Endodermal cell (in vitro differentiated cells): ENCODE results near the gene WDFY1. TPM values are rescaled to one million over a fixed set of nuclear protein-coding genes. Genes with fewer than 3 reads are reported as not detected.

ENCODE experiments used
- DNase-seq: peaks from one replicate; pipeline ENCODE4 v3.0.0-alpha.2; 2017
- H3K27ac ChIP-seq: 2 replicates; pipeline ENCODE4 v1.5.1; 2013; ENCODE audit warnings: mild to moderate bottlenecking, low read depth, low read length, moderate library complexity
- H3K27me3 ChIP-seq: 2 replicates; pipeline ENCODE4 v1.6.1; 2013; ENCODE audit warnings: mild to moderate bottlenecking, low read length, moderate library complexity; ENCODE audit not compliant: insufficient read depth, control insufficient read depth, poor library complexity, severe bottlenecking
- H3K36me3 ChIP-seq: 2 replicates; pipeline ENCODE4 v1.7.0; 2013; ENCODE audit warnings: mild to moderate bottlenecking, low read length, moderate library complexity; ENCODE audit not compliant: control insufficient read depth, insufficient read depth
- H3K4me1 ChIP-seq: one replicate; pipeline ENCODE4 v1.7.0; 2013; ENCODE audit warnings: low read length; ENCODE audit not compliant: control insufficient read depth, insufficient read depth
- H3K4me3 ChIP-seq: 2 replicates; pipeline ENCODE4 v1.5.1; 2013; ENCODE audit warnings: mild to moderate bottlenecking, low read length, moderate library complexity
- H3K9ac ChIP-seq: 2 replicates; pipeline ENCODE4 v1.6.1; 2013; ENCODE audit warnings: mild to moderate bottlenecking, low read length, moderate library complexity; ENCODE audit not compliant: poor library complexity, severe bottlenecking; ENCODE audit errors: extremely low read depth
- H3K9me3 ChIP-seq: 2 replicates; pipeline ENCODE4 v1.6.1; 2013; ENCODE audit warnings: mild to moderate bottlenecking, low read length, moderate library complexity; ENCODE audit not compliant: control insufficient read depth
- H3K27ac Mint-ChIP-seq: 2 replicates; pipeline ENCODE4 v1.8.0; 2020; ENCODE audit warnings: mixed read lengths
- H3K27me3 Mint-ChIP-seq: 2 replicates; pipeline ENCODE4 v1.8.0; 2021; ENCODE audit warnings: mild to moderate bottlenecking, mixed read lengths; ENCODE audit not compliant: insufficient read depth
- H3K36me3 Mint-ChIP-seq: 2 replicates; pipeline ENCODE4 v1.8.0; 2020; ENCODE audit warnings: low read depth, mixed read lengths
- H3K4me1 Mint-ChIP-seq: 2 replicates; pipeline ENCODE4 v1.8.0; 2020; ENCODE audit warnings: mixed read lengths
- H3K4me3 Mint-ChIP-seq: 2 replicates; pipeline ENCODE4 v1.8.0; 2020; ENCODE audit warnings: mild to moderate bottlenecking, moderate library complexity, mixed read lengths
- H3K9me3 Mint-ChIP-seq: 2 replicates; pipeline ENCODE4 v1.8.0; 2020; ENCODE audit warnings: mild to moderate bottlenecking, mixed read lengths
- CTCF ChIP-seq: fragments of 200-600 bp; sonication (generic); conservative IDR thresholded peaks from 2 replicates; pipeline ENCODE4 v1.5.0; 2021; ENCODE audit warnings: antibody characterized with exemption, mild to moderate bottlenecking
- WGBS, 2 experiments: methylation state at CpG; one replicate each; pipeline versions ENCODE4 v1.1.5 to v1.1.7; 2013; ENCODE audit warnings: missing lambda C conversion rate in 2 of 2, mixed read lengths in 1 of 2; ENCODE audit not compliant: insufficient coverage in 1 of 2, insufficient read length in 1 of 2; 5-methylcytosine and 5-hydroxymethylcytosine counted together
- total RNA-seq, 2 donors: library from RNA; stranded (reverse); fragmentation: NEBNext Ultra II Directional in 1 of 2; extraction: Animal tissue kit (Norgen Biotek cat#: 25700) in 1 of 2; gene quantifications; 2 replicates in 1 of 2; 3 replicates in 1 of 2; pipeline ENCODE4 v1.2.1, GENCODE V29; 2021

The WDFY1 gene
- total RNA-seq, 2 donors from 2014 or later = 61.9 to 69.7 TPM

- no peaks in the 10 kb centered on the region for H3K9me3 ChIP-seq
- H3K4me3 Mint-ChIP-seq = no peak overlapping the region
- no peak for TF ChIP-seq CTCF
- no peaks in the 10 kb centered on the region for H3K27me3 Mint-ChIP-seq
- H3K9me3 Mint-ChIP-seq = no peaks in the 10 kb centered on the region
- WGBS, 2 experiments = 94 to 99% methylated on average over 3 of the region's 3 CpGs
- no peak overlapping the region for H3K27ac ChIP-seq
- peaks cover 26% of the 10 kb centered on the region for H3K36me3 Mint-ChIP-seq
- peaks cover 15% of the 10 kb centered on the region for H3K4me1 Mint-ChIP-seq
- H3K4me3 ChIP-seq = no peak overlapping the region
- no peak overlapping the region for H3K27ac Mint-ChIP-seq
- DNase-seq = peak; percentile 6
- no peaks in the 10 kb centered on the region for H3K27me3 ChIP-seq
- H3K36me3 ChIP-seq = peaks cover 45% of the 10 kb centered on the region
- H3K4me1 ChIP-seq = peaks cover 3% of the 10 kb centered on the region
- H3K9ac ChIP-seq = no peak overlapping the region
These were observed 28.5 kb upstream of the WDFY1 start for GRCh38 chr2:223973606-223974005.

GRCh38 chr2:223972656-223973102 is 27.5 kb upstream of the WDFY1 start:
- TF ChIP-seq CTCF = no peak
- peaks cover 3% of the 10 kb centered on the region for H3K4me1 ChIP-seq
- H3K9ac ChIP-seq = no peak overlapping the region
- Mint-ChIP-seq H3K27ac (no peak overlapping the region), H3K27me3 (no peaks in the 10 kb centered on the region), H3K36me3 (peaks cover 21% of the 10 kb centered on the region), H3K4me3 (no peak overlapping the region), H3K9me3 (no peaks in the 10 kb centered on the region), H3K4me1 (peaks cover 15% of the 10 kb centered on the region)
- peak; percentile 67 for DNase-seq
- no peaks in the 10 kb centered on the region for H3K9me3 ChIP-seq
- H3K27ac ChIP-seq = no peak overlapping the region
- 85 to 89% methylated on average over 3 to 7 of the region's 7 CpGs for WGBS, 2 experiments
- no peak overlapping the region for H3K4me3 ChIP-seq
- H3K36me3 ChIP-seq = peaks cover 42% of the 10 kb centered on the region
- no peaks in the 10 kb centered on the region for H3K27me3 ChIP-seq

- H3K27me3 ChIP-seq = no peaks in the 10 kb centered on the region
These were observed 26.6 kb upstream of the WDFY1 start for GRCh38 chr2:223971731-223972130.

More at GRCh38 chr2:223971731-223972130, 26.6 kb upstream of the WDFY1 start:
- Histone ChIP-seq H3K4me1 (peaks cover 3% of the 10 kb centered on the region), H3K4me3 (no peak overlapping the region), H3K9me3 (no peaks in the 10 kb centered on the region), H3K9ac (no peak overlapping the region), H3K27ac (no peak overlapping the region), H3K36me3 (peaks cover 42% of the 10 kb centered on the region)
- Mint-ChIP-seq H3K27ac (no peak overlapping the region), H3K4me3 (no peak overlapping the region), H3K9me3 (no peaks in the 10 kb centered on the region), H3K27me3 (no peaks in the 10 kb centered on the region), H3K36me3 (peaks cover 18% of the 10 kb centered on the region), H3K4me1 (peaks cover 15% of the 10 kb centered on the region)
- TF ChIP-seq CTCF = no peak
- DNase-seq = no peak
- 91 to 95% methylated on average over 1 to 5 of the region's 5 CpGs for WGBS, 2 experiments
